KMS-11 (cell line): ENCODE data around the gene SOSTDC1.
"Not testable (repeated sequence)": the region's sequence is repeated elsewhere in the genome, so short reads cannot be mapped to it uniquely, and the experiment has no call there.

Experiments
- H2AFZ ChIP-seq: fragments of 200-600 bp; sonication (generic); 2 replicates; pipeline ENCODE4 v1.6.1; 2016; ENCODE audit warnings: antibody characterized with exemption, mixed run types, low read depth
- H3K27ac ChIP-seq: fragments of 200-600 bp; sonication (generic); 2 replicates; pipeline ENCODE4 v1.6.1; 2016; ENCODE audit warnings: mild to moderate bottlenecking, mixed run types
- H3K27me3 ChIP-seq: fragments of 200-600 bp; sonication (generic); 2 replicates; pipeline ENCODE4 v1.6.1; 2017; ENCODE audit warnings: mild to moderate bottlenecking, low read depth, mixed run types, moderate library complexity; ENCODE audit not compliant: insufficient read depth
- H3K36me3 ChIP-seq: fragments of 200-600 bp; sonication (generic); 2 replicates; pipeline ENCODE4 v1.6.1; 2017; ENCODE audit warnings: mild to moderate bottlenecking, mixed run types; ENCODE audit not compliant: insufficient read depth
- H3K4me1 ChIP-seq: fragments of 200-600 bp; sonication (generic); 2 replicates; pipeline ENCODE4 v1.6.1; 2016; ENCODE audit warnings: mild to moderate bottlenecking, low read depth, mixed run types; ENCODE audit not compliant: poor library complexity, severe bottlenecking
- H3K4me2 ChIP-seq: fragments of 200-600 bp; sonication (generic); 2 replicates; pipeline ENCODE4 v1.7.0; 2016; ENCODE audit warnings: mild to moderate bottlenecking, mixed run types
- H3K4me3 ChIP-seq: fragments of 200-600 bp; sonication (generic); IDR thresholded peaks from 2 replicates; pipeline ENCODE4 v1.6.1; 2017; ENCODE audit warnings: low read depth, low read length, mixed read lengths; ENCODE audit not compliant: insufficient read depth
- H3K79me2 ChIP-seq: fragments of 200-600 bp; sonication (generic); 2 replicates; pipeline ENCODE4 v1.6.1; 2016; ENCODE audit warnings: low read depth, mixed run types; ENCODE audit not compliant: insufficient read depth
- H3K9ac ChIP-seq: fragments of 200-600 bp; sonication (generic); 2 replicates; pipeline ENCODE4 v1.6.1; 2016; ENCODE audit warnings: mild to moderate bottlenecking, mixed run types
- H4K20me1 ChIP-seq: fragments of 200-600 bp; sonication (generic); 2 replicates; pipeline ENCODE4 v1.6.1; 2016; ENCODE audit warnings: mild to moderate bottlenecking, mixed run types; ENCODE audit not compliant: insufficient read depth
- CTCF ChIP-seq: fragments of 200-600 bp; sonication (generic); conservative IDR thresholded peaks from 2 replicates; pipeline ENCODE4 v1.6.1; 2017; ENCODE audit warnings: low read depth, mild to moderate bottlenecking, antibody characterized with exemption, low read length, moderate library complexity, mixed read lengths

The SOSTDC1 gene

GRCh38 chr7:16511314-16511713 lies 45.8 kb upstream of the SOSTDC1 start:
- Histone ChIP-seq H3K9ac (no peak overlapping the region), H3K36me3 (no peaks in the 10 kb centered on the region), H3K79me2 (no peaks in the 10 kb centered on the region), H3K4me1 (no peaks in the 10 kb centered on the region), H3K4me3 (no peak overlapping the region), H3K27ac (no peak overlapping the region), H2AFZ (no peak overlapping the region), H3K27me3 (no peaks in the 10 kb centered on the region), H3K4me2 (no peak overlapping the region), H4K20me1 (no peaks in the 10 kb centered on the region)
- TF ChIP-seq CTCF = no peak

- no peak overlapping the region for H3K9ac ChIP-seq
- H3K27ac ChIP-seq = no peak overlapping the region
- no peak overlapping the region for H3K4me2 ChIP-seq
- H3K27me3 ChIP-seq = no peaks in the 10 kb centered on the region
- H3K4me3 ChIP-seq = no peak overlapping the region
- no peak overlapping the region for H2AFZ ChIP-seq
- no peaks in the 10 kb centered on the region for H3K36me3 ChIP-seq
- TF ChIP-seq CTCF = no peak
- no peaks in the 10 kb centered on the region for H3K79me2 ChIP-seq
- no peaks in the 10 kb centered on the region for H3K4me1 ChIP-seq
- no peaks in the 10 kb centered on the region for H4K20me1 ChIP-seq
Measured at GRCh38 chr7:16509829-16510228, 44.3 kb upstream of the SOSTDC1 start.

- H4K20me1 ChIP-seq, H3K4me1 ChIP-seq, H2AFZ ChIP-seq, H3K36me3 ChIP-seq, H3K27me3 ChIP-seq, H3K27ac ChIP-seq, H3K9ac ChIP-seq, H3K4me3 ChIP-seq, H3K4me2 ChIP-seq, H3K79me2 ChIP-seq: not testable (repeated sequence)
Measured at GRCh38 chr7:16506422-16506821, 40.9 kb upstream of the SOSTDC1 start.

GRCh38 chr7:16504019-16504418 lies 38.5 kb upstream of the SOSTDC1 start:
- H2AFZ ChIP-seq = no peak overlapping the region
- H3K4me3 ChIP-seq = no peak overlapping the region
- H3K4me1 ChIP-seq = no peaks in the 10 kb centered on the region
- TF ChIP-seq CTCF = no peak
- no peaks in the 10 kb centered on the region for H3K27me3 ChIP-seq
- H3K27ac ChIP-seq = no peak overlapping the region
- H3K79me2 ChIP-seq = no peaks in the 10 kb centered on the region
- H4K20me1 ChIP-seq = no peaks in the 10 kb centered on the region
- H3K4me2 ChIP-seq = no peak overlapping the region
- H3K36me3 ChIP-seq = no peaks in the 10 kb centered on the region
- H3K9ac ChIP-seq = no peak overlapping the region

- TF ChIP-seq CTCF = no peak
- no peaks in the 10 kb centered on the region for H3K36me3 ChIP-seq
- H3K79me2 ChIP-seq = no peaks in the 10 kb centered on the region
Measured at GRCh38 chr7:16502303-16502702, 36.8 kb upstream of the SOSTDC1 start.

More at GRCh38 chr7:16502303-16502702, 36.8 kb upstream of the SOSTDC1 start:
- no peak overlapping the region for H3K4me2 ChIP-seq
- H3K4me1 ChIP-seq = no peaks in the 10 kb centered on the region
- no peak overlapping the region for H3K4me3 ChIP-seq
- no peak overlapping the region for H3K27ac ChIP-seq
- no peaks in the 10 kb centered on the region for H3K27me3 ChIP-seq
- H2AFZ ChIP-seq = no peak overlapping the region
- no peak overlapping the region for H3K9ac ChIP-seq
- no peaks in the 10 kb centered on the region for H4K20me1 ChIP-seq
